H9 (cell line): ENCODE results near the gene HYDIN. TPM values are rescaled to one million over a fixed set of nuclear protein-coding genes. Genes with fewer than 3 reads are reported as not detected.

Experiments
- DNase-seq: peaks from one replicate; pipeline ENCODE4 v3.0.0-alpha.2; 2017
- H2AFZ ChIP-seq: one replicate; pipeline ENCODE4 v1.6.1; 2013; ENCODE audit warnings: mild to moderate bottlenecking, low read length, control low read depth, moderate library complexity
- H2AK5ac ChIP-seq: 2 replicates; pipeline ENCODE4 v1.6.1; 2013; ENCODE audit warnings: low read length, control low read depth, mixed read lengths; ENCODE audit not compliant: insufficient read length
- H2BK120ac ChIP-seq: one replicate; pipeline ENCODE4 v1.6.1; 2013; ENCODE audit warnings: low read depth, mild to moderate bottlenecking, low read length, control low read depth, inconsistent platforms; ENCODE audit not compliant: poor library complexity, severe bottlenecking
- H2BK12ac ChIP-seq: 2 replicates; pipeline ENCODE4 v1.6.1; 2013; ENCODE audit warnings: low read length, control low read depth, mixed read lengths, low read depth; ENCODE audit not compliant: insufficient read length
- H2BK15ac ChIP-seq: 2 replicates; pipeline ENCODE4 v1.6.1; 2013; ENCODE audit warnings: low read depth, low read length, control low read depth
- H2BK20ac ChIP-seq: one replicate; pipeline ENCODE4 v1.6.1; 2013; ENCODE audit warnings: low read depth, mild to moderate bottlenecking, low read length, control low read depth, inconsistent platforms; ENCODE audit not compliant: poor library complexity, severe bottlenecking
- H2BK5ac ChIP-seq: 2 replicates; pipeline ENCODE4 v1.6.1; 2013; ENCODE audit warnings: low read length, control low read depth, mixed read lengths; ENCODE audit not compliant: insufficient read length
- H3K14ac ChIP-seq: 2 replicates; pipeline ENCODE4 v1.6.1; 2013; ENCODE audit warnings: low read length, control low read depth; ENCODE audit not compliant: insufficient read depth
- H3K18ac ChIP-seq: 2 replicates; pipeline ENCODE4 v1.6.1; 2013; ENCODE audit warnings: low read depth, mild to moderate bottlenecking, mixed read lengths, low read length, control low read depth; ENCODE audit not compliant: insufficient read length
- H3K23ac ChIP-seq: 2 replicates; pipeline ENCODE4 v1.6.1; 2013; ENCODE audit warnings: low read length, control low read depth, mixed read lengths, low read depth; ENCODE audit not compliant: insufficient read length
- H3K23me2 ChIP-seq: 2 replicates; pipeline ENCODE4 v1.6.1; 2013; ENCODE audit warnings: low read depth, mild to moderate bottlenecking, mixed read lengths, low read length, control low read depth; ENCODE audit not compliant: insufficient read length, poor library complexity, severe bottlenecking
- H3K27ac ChIP-seq: 2 replicates; pipeline ENCODE4 v1.5.1; 2013; ENCODE audit warnings: low read length, control low read depth, mixed read lengths, low read depth; ENCODE audit not compliant: insufficient read length
- H3K27me3 ChIP-seq: 2 replicates; pipeline ENCODE4 v1.6.1; 2013; ENCODE audit warnings: low read length, control low read depth, inconsistent platforms; ENCODE audit not compliant: insufficient read depth
- H3K4ac ChIP-seq: 2 replicates; pipeline ENCODE4 v1.6.1; 2013; ENCODE audit warnings: low read depth, mild to moderate bottlenecking, control low read depth, inconsistent platforms, low read length, moderate library complexity
- H3K4me1 ChIP-seq: 2 replicates; pipeline ENCODE4 v1.6.1; 2013; ENCODE audit warnings: low read length, control low read depth, inconsistent platforms; ENCODE audit not compliant: insufficient read depth
- H3K4me2 ChIP-seq: 2 replicates; pipeline ENCODE4 v1.6.1; 2013; ENCODE audit warnings: low read length, control low read depth, mixed read lengths; ENCODE audit not compliant: insufficient read length, insufficient read depth
- H3K56ac ChIP-seq: 2 replicates; pipeline ENCODE4 v1.6.1; 2013; ENCODE audit warnings: low read depth, mild to moderate bottlenecking, mixed read lengths, low read length, control low read depth; ENCODE audit not compliant: insufficient read length
- H3K79me1 ChIP-seq: 2 replicates; pipeline ENCODE4 v1.6.1; 2013; ENCODE audit warnings: low read depth, mild to moderate bottlenecking, moderate library complexity, low read length, control low read depth, inconsistent platforms; ENCODE audit not compliant: insufficient read depth, poor library complexity, severe bottlenecking
- H3K79me2 ChIP-seq: 2 replicates; pipeline ENCODE4 v1.6.1; 2013; ENCODE audit warnings: low read length, control low read depth, inconsistent platforms; ENCODE audit not compliant: insufficient read depth
- H3K9ac ChIP-seq: 2 replicates; pipeline ENCODE4 v1.6.1; 2013; ENCODE audit warnings: low read length, control low read depth, mixed read lengths; ENCODE audit not compliant: insufficient read length; ENCODE audit errors: extremely low read depth
- H3K9me3 ChIP-seq: one replicate; pipeline ENCODE4 v1.6.1; 2013; ENCODE audit warnings: low read depth, low read length, inconsistent platforms; ENCODE audit not compliant: control insufficient read depth
- H3T11ph ChIP-seq: one replicate; pipeline ENCODE4 v1.6.1; 2013; ENCODE audit warnings: mild to moderate bottlenecking, low read length, control low read depth, inconsistent platforms
- H4K20me1 ChIP-seq: one replicate; pipeline ENCODE4 v1.6.1; 2013; ENCODE audit not compliant: control insufficient read depth, insufficient read length, insufficient read depth
- H4K5ac ChIP-seq: 2 replicates; pipeline ENCODE4 v1.6.1; 2013; ENCODE audit warnings: low read depth, mild to moderate bottlenecking, mixed read lengths, low read length, control low read depth; ENCODE audit not compliant: insufficient read length
- H4K8ac ChIP-seq: replicated peaks from 2 replicates; pipeline ENCODE4 v1.6.1; 2013; ENCODE audit warnings: low read length, control low read depth, mixed read lengths, low read depth; ENCODE audit not compliant: insufficient read length
- H4K91ac ChIP-seq: 2 replicates; pipeline ENCODE4 v1.6.1; 2013; ENCODE audit warnings: low read depth, mild to moderate bottlenecking, moderate library complexity, mixed read lengths, low read length, control low read depth; ENCODE audit not compliant: insufficient read length
- H3K27ac Mint-ChIP-seq, 3 experiments: 2 replicates in 2 of 3; 3 replicates in 1 of 3; pipeline ENCODE4 v1.8.0; 2020 to 2021; ENCODE audit warnings: mixed read lengths in 3 of 3, mild to moderate bottlenecking in 1 of 3, moderate library complexity in 1 of 3
- H3K27me3 Mint-ChIP-seq: 2 replicates; pipeline ENCODE4 v1.8.0; 2021; ENCODE audit warnings: low read depth, mild to moderate bottlenecking, moderate library complexity, mixed read lengths
- H3K36me3 Mint-ChIP-seq, 3 experiments: 2 replicates in 2 of 3; 3 replicates in 1 of 3; pipeline ENCODE4 v1.8.0; 2020 to 2021; ENCODE audit warnings: low read depth in 3 of 3, mixed read lengths in 3 of 3; ENCODE audit not compliant: insufficient read depth in 1 of 3
- H3K4me1 Mint-ChIP-seq, 2 experiments: 2 replicates each; pipeline ENCODE4 v1.8.0; 2020; ENCODE audit warnings: mixed read lengths in 2 of 2
- H3K4me3 Mint-ChIP-seq, 2 experiments: 2 replicates in 1 of 2; 3 replicates in 1 of 2; pipeline ENCODE4 v1.8.0; 2020 to 2021; ENCODE audit warnings: mild to moderate bottlenecking in 2 of 2, mixed read lengths in 2 of 2, moderate library complexity in 1 of 2
- H3K9me3 Mint-ChIP-seq, 2 experiments: 2 replicates in 1 of 2; 3 replicates in 1 of 2; pipeline ENCODE4 v1.8.0; 2020; ENCODE audit warnings: mild to moderate bottlenecking in 2 of 2, mixed read lengths in 2 of 2, moderate library complexity in 1 of 2
- WGBS: extraction: QIAGEN DNeasy Blood & Tissue Kit; methylation state at CpG from one replicate; pipeline ENCODE4 v1.1.7; 2013; ENCODE audit warnings: missing lambda C conversion rate, low lambda C conversion rate, mixed read lengths; ENCODE audit not compliant: insufficient read length; ENCODE audit errors: extremely low coverage; 5-methylcytosine and 5-hydroxymethylcytosine counted together
- total RNA-seq: library from RNA; stranded (reverse); gene quantifications from 2 replicates; pipeline ENCODE4 v1.2.1, GENCODE V29; 2021
- TF ChIP-seq, protein P1 (sequence below): fragments of 200-600 bp; sonication (generic); conservative IDR thresholded peaks from 3 replicates; pipeline ENCODE4 v1.8.0; 2021; ENCODE audit warnings: antibody characterized with exemption, mild to moderate bottlenecking

The HYDIN gene
- total RNA-seq, 1 experiment from 2014 or later: 1.7 TPM

DNA sequence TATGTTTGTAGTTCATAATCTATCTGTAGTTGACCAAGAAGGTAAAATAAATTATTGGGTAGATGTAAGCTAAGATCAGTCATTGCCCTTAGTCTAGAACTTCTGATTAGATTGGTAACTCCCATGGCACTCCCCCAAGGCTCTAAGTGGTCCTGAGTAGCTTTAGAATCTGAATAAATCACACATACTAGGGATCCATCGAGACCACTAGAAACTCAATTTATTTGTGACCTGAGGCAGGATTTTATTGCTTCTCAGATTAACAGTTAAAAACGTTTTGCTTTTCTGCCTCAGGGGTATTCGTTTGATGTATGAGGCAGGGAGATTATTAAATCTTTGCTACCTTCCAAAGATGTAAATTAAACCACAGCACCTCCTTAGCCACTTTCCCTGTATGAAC lies 33.8 kb upstream of the HYDIN start:
- H3K4me3 Mint-ChIP-seq: no peak overlapping the region
- H3K27ac Mint-ChIP-seq: no peak overlapping the region
- Histone ChIP-seq H2BK15ac (no peak overlapping the region), H4K8ac (no peak overlapping the region), H4K20me1 (no peaks in the 10 kb centered on the region), H3K27me3 (no peaks in the 10 kb centered on the region), H3T11ph (no peak overlapping the region), H3K79me2 (no peaks in the 10 kb centered on the region), H3K4ac (no peak overlapping the region), H4K91ac (no peak overlapping the region), H3K9me3 (no peaks in the 10 kb centered on the region), H2AFZ (no peak overlapping the region), H3K79me1 (no peaks in the 10 kb centered on the region), H2BK20ac (peak overlapping the region; percentile 32), H3K27ac (no peak overlapping the region), H3K14ac (no peak overlapping the region), H2BK120ac (no peak overlapping the region), H3K4me2 (no peak overlapping the region), H3K18ac (no peak overlapping the region), H2BK5ac (no peak overlapping the region), H3K56ac (no peak overlapping the region), H3K9ac (no peak overlapping the region), H3K23ac (no peak overlapping the region), H3K23me2 (no peaks in the 10 kb centered on the region), H2AK5ac (no peak overlapping the region), H2BK12ac (no peak overlapping the region), H3K4me1 (no peaks in the 10 kb centered on the region), H4K5ac (no peak overlapping the region)
- H3K27me3 Mint-ChIP-seq: no peaks in the 10 kb centered on the region
- H3K9me3 Mint-ChIP-seq: peaks cover 0 to 3% of the 10 kb centered on the region in 2 experiments; a peak in 2 of 5 replicates
- WGBS: no CpG with 5 or more reads among the region's 3 CpGs
- DNase-seq: no peak
- no peaks in the 10 kb centered on the region; a peak in 1 of 4 replicates for H3K4me1 Mint-ChIP-seq
- no peaks in the 10 kb centered on the region; a peak in 1 of 7 replicates for H3K36me3 Mint-ChIP-seq
- TF ChIP-seq, protein P1, sequence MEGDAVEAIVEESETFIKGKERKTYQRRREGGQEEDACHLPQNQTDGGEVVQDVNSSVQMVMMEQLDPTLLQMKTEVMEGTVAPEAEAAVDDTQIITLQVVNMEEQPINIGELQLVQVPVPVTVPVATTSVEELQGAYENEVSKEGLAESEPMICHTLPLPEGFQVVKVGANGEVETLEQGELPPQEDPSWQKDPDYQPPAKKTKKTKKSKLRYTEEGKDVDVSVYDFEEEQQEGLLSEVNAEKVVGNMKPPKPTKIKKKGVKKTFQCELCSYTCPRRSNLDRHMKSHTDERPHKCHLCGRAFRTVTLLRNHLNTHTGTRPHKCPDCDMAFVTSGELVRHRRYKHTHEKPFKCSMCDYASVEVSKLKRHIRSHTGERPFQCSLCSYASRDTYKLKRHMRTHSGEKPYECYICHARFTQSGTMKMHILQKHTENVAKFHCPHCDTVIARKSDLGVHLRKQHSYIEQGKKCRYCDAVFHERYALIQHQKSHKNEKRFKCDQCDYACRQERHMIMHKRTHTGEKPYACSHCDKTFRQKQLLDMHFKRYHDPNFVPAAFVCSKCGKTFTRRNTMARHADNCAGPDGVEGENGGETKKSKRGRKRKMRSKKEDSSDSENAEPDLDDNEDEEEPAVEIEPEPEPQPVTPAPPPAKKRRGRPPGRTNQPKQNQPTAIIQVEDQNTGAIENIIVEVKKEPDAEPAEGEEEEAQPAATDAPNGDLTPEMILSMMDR: no peak
